GF-D8 (cell line): Measurements from ENCODE around the gene VAPB.
"Not testable (repeated sequence)": the region's sequence is repeated elsewhere in the genome, so short reads cannot be mapped to it uniquely, and the experiment has no call there.

Experiments
- DNase-seq: peaks from one replicate; lab custom pipeline; 2025; lab: John Stamatoyannopoulos, UW

The VAPB gene

DNA sequence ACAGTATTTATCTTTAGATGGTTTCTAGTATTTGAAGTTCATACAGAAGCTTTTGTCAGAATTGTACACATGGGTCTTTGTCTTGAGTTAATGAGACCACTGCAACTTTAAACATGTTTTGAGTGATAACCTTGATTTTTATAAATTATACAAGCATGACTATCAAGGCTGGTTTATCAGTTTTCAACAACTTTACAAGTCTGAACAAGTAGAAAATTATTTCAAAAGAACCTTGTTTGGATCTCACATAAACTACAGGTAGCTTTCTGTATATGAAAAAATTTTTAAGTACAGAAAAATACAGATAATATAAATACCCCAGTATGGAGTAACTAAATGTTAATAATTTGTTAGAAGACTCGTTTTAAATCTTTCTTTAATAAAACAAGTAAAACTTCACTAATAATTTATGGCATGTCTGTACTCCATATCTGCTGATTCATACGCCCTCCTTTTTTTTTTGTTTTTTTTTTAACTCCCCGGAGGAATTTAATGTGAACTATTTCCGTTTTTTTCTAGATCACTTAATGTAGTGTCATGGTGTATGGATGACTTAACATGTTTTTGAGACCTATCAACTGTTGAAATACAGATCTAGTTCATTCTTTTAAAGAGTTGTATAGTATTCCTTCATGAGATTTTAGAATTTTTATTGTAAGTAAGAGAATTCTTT, 18.3 kb downstream of the VAPB start:
- peak; percentile 44 for DNase-seq

- no peak for DNase-seq
Measured at GRCh38 chr20:58407966-58408557, 19.0 kb downstream of the VAPB start.

GRCh38 chr20:58408603-58409246, 19.7 kb downstream of the VAPB start:
- no peak for DNase-seq

GRCh38 chr20:58414216-58414615, 25.2 kb downstream of the VAPB start:
- not testable (repeated sequence) for DNase-seq

GRCh38 chr20:58414786-58415185, 25.8 kb downstream of the VAPB start:
- not testable (repeated sequence) for DNase-seq

DNA sequence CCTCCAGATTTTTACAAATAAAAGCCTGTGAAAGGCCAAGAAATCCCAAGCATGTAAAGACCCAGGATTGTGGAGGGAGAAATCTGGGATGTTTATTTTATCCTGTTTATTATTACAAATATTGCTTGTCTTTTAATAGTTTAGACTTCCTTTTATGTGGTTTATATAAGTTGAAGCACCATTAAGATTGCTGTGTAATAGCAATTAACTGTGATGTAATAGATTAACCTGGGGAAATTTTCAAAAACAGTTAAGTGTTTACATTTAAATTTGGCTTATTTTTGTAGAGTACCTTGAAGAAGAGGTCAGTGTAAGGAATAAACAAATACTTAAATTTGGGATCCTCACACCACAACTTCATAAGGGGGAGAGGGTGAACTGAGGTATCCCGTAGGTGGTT, 27.0 kb downstream of the VAPB start:
- DNase-seq: no peak

DNA sequence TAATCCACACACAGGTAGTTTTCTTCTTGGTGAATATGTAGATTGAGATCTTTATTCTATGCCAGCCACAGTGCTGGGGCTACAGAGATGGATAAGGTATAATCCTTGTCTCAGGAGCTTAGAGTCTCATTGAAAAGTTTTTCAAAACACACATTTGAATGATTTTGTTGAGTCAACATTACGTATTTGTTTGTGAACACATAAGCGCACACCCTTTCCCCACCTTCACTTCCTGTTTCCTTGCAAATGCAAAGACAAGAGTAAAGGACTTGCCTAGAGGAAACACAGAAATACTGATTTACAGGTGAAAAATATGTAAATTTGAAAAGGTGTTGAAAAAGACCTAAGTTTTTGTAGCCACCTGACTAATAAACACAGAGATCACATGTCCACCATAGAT, 27.8 kb downstream of the VAPB start:
- DNase-seq: no peak

DNA sequence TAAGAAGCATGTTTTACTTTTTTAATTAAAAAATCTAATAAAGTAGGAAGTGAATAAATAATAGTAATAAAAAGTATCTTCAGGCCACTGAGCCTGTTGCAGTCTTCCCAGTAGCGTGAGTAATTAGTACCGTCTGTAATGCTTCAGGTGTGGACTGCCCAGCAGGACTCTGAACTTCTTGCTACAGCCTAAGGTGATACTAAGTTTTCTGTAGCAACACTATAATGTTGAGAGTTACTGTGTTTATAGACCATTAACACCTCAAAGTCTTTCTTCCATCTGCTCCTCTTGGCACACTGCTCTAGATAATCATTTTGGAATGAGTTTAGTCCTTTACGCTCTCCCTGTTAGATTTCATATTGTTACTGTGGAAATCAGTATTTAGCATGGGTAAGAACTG, 28.4 kb downstream of the VAPB start:
- DNase-seq: no peak

DNA sequence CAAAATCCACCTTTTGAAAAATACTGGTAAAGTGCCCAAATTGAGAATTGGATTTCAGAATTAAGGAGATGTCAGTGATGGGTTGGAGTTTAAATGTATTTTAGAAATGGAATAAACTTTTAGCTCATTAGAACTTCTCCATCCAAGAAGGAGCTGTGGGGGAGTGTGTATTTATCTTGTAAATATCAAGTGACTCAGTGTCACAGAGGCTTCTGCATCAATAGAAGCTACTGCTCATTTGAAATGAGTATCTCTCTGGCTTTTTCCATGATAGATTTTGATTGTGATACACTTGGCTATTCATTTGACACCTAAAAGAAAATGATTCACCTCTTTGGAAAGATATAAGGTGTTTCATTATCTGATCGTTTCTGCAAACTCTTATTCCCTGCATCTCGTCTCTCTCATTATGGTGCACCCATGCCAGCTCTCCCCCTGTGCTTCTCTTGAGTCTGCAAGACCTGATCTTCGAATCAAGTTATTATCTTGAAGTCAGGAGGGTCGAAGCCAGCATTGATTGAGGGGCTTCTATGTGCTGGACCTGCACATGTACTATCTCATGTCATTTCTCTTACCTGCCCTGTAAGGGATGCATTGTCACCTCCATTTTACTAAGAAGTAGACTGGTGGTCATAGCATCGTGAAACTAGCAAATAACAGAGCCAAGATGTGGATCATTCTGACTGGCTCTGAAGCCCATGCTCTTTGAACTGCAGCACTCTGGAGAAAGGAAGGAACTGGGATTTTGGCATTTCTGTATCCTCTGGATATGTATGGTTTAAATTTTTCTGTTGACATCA, 30.1 kb downstream of the VAPB start:
- no peak for DNase-seq

DNA sequence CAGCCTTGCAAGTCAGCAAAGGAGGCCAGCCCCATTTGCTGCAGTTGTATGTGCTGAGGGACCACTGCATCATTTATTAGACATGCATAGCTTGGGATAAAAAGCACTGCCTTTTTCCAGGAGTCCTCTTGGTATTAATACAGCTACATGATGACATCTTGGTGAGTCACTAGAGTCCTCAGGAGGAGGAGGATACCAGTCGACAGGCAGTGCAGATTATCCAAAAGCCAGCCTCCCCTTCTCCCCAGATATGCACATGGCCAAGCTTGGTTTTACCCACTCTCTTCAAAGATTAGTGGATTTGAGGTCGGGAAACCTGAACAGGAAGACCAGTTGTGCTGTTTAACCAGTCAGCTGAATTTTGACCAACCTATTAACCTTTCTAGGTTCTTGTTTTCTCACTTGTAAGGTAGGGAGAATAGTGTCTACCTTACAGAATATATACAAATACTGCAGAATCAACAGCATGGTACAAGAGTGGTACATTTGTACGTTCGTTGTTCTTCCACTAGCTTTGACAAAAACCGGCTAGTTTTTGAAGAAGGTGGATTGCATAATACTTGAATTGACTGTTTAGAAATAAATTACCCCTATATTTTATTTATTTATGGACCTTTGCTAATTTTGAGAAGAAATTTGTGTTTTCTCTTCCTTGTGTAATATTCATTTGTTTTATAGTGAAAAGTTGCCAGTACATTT, 31.9 kb downstream of the VAPB start:
- no peak for DNase-seq

- no peak for DNase-seq
Measured at GRCh38 chr20:58421497-58421850, 32.4 kb downstream of the VAPB start.

GRCh38 chr20:58424218-58424969, 35.4 kb downstream of the VAPB start:
- DNase-seq: no peak

- DNase-seq: not testable (repeated sequence)
Measured at GRCh38 chr20:58427571-58427970, 38.5 kb downstream of the VAPB start.

- DNase-seq: no peak
Measured at GRCh38 chr20:58428364-58428763, 39.3 kb downstream of the VAPB start.

- DNase-seq: no peak
Measured at GRCh38 chr20:58429303-58429702, 40.3 kb downstream of the VAPB start.

DNA sequence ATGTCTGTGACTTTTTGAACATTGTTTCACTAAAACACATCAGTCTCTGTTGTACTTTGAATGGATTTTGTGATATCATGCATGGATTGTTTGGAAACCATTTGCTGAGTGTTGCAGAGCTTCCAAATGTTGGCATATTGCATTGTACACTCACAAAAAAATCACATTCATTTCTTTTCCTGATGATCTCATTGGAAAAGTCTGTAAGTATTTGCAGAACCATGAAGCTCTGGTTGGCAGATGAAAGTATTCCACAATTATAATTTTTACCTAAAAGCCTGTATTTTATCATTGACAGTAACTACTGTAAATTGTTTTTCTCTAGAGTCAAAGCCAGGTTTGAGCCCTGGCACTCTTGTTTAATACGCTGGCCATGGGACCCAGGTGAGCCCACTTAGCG, 42.1 kb downstream of the VAPB start:
- DNase-seq: no peak

GRCh38 chr20:58432186-58432954, 43.3 kb downstream of the VAPB start:
- peak; percentile 30 for DNase-seq

DNA sequence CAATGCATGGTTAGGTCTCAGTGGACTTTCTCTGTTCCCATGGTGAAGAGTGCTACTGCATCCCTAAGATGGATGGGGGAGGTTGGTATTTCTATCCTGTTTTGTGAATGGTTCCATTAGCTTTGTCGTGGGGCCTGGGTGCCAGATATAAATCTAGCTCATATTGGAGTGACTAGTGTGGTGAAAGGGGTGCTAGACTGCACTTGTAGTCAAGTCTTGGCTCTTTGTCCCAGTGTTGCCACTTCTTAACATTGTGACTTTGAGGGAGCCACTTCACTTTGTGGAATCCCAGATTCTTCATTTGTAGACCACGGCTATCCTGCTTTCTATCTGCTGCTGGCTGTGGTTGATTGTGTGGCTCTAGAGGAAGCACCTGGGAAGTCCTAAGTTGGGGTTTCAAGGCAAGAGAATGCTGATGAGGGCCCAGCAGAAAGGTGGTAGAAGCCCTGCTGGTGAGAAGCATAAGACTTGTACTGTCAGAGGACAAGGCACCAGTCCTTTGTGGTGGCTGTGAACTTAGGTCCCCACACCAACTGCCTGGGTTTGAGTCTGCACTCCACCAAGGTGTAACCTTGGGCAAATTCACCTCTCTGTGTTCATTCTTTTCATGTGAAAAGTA, 44.1 kb downstream of the VAPB start:
- peak; percentile 34 for DNase-seq

DNA sequence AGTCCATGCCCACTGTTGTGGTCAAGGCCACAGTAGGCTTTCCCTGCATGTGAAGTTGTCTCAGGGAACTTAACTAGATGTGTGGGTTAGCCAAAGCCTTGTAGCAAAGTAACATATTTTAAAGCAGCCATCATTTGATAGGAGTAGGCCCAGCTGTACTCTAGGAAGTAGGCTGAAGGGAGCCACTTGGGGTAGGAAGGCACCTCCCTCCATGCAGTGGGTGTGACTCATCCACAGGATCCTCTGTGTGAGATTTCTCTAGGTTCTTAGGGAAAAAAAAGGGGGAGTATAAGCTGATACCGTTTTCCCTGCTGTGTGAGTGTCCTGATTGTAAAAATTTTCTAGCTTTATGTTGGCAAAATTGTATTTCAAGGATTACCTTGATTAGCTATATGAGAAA, 44.7 kb downstream of the VAPB start:
- DNase-seq: no peak

DNA sequence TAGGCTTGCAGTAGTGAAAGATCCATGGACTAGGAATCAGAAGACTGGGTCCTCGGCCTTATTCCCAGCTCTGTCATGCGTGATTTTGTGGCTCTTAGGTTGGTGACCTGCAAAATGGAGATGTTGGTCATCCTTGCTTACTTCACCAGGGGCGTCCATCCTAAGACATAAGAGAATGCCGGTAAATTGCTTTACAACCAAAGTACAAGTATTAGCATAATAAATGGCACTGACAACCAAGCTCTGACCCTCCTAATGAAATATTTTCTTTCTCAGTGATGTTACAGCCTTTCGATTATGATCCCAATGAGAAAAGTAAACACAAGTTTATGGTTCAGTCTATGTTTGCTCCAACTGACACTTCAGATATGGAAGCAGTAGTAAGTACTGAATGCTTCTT, 45.3 kb downstream of the VAPB start:
- DNase-seq: no peak
